WTC11 (cell line): ENCODE data around the gene BRCA1. TPM values are rescaled to one million over a fixed set of nuclear protein-coding genes. Genes with fewer than 3 reads are reported as not detected.

Experiments
- ATAC-seq: fragments of 200-7000 bp; cut with Tn5 transposase; 2 replicates; pipeline ENCODE4 v1.10.0; 2021; ENCODE audit warnings: mild to moderate bottlenecking, moderate library complexity
- CTCF ChIA-PET: fragments of 300-600 bp; sonication (Branson Sonifier 250); formaldehyde crosslinking; loops from one replicate; lab custom pipeline; 2021; ENCODE audit warnings: antibody characterized with exemption; lab: Charles Lee
- POLR2A ChIA-PET: fragments of 350-600 bp; sonication (Branson Sonifier 250); formaldehyde crosslinking; loops from one replicate; lab custom pipeline; 2021; ENCODE audit warnings: antibody characterized with exemption; lab: Charles Lee
- DNase-seq: peaks from one replicate; pipeline ENCODE4 v3.0.0; 2021; ENCODE audit warnings: low spot score
- H3K27ac Mint-ChIP-seq: 2 replicates; pipeline ENCODE4 v1.8.0; 2021; ENCODE audit warnings: mixed read lengths
- H3K27me3 Mint-ChIP-seq: 2 replicates; pipeline ENCODE4 v1.8.0; 2021; ENCODE audit warnings: low read depth, mild to moderate bottlenecking, moderate library complexity, mixed read lengths
- H3K36me3 Mint-ChIP-seq: 2 replicates; pipeline ENCODE4 v1.8.0; 2021; ENCODE audit warnings: mixed read lengths
- H3K4me1 Mint-ChIP-seq: 2 replicates; pipeline ENCODE4 v1.8.0; 2022; ENCODE audit warnings: mixed read lengths
- H3K4me3 Mint-ChIP-seq: 2 replicates; pipeline ENCODE4 v1.8.0; 2021; ENCODE audit warnings: mild to moderate bottlenecking, moderate library complexity, mixed read lengths
- H3K9me3 Mint-ChIP-seq: 2 replicates; pipeline ENCODE4 v1.8.0; 2021; ENCODE audit warnings: mixed read lengths
- ATF1 ChIP-seq: sonication (generic); formaldehyde crosslinking; IDR thresholded peaks from 2 replicates; pipeline ENCODE4 v1.8.1; 2023; ENCODE audit warnings: mild to moderate bottlenecking, moderate library complexity, missing genetic modification reagents
- CBFB ChIP-seq: sonication (generic); formaldehyde crosslinking; IDR thresholded peaks from 2 replicates; pipeline ENCODE4 v1.8.1; 2022; ENCODE audit warnings: mild to moderate bottlenecking, low read depth, missing genetic modification reagents
- CREM ChIP-seq: sonication (generic); formaldehyde crosslinking; IDR thresholded peaks from 2 replicates; pipeline ENCODE4 v1.8.1; 2022; ENCODE audit warnings: mild to moderate bottlenecking, missing genetic modification reagents, moderate library complexity
- ELF4 ChIP-seq: sonication (generic); formaldehyde crosslinking; IDR thresholded peaks from 2 replicates; pipeline ENCODE4 v1.8.1; 2022; ENCODE audit warnings: low read depth, mild to moderate bottlenecking, moderate library complexity, missing genetic modification reagents
- FOXK1 ChIP-seq: sonication (generic); formaldehyde crosslinking; IDR thresholded peaks from 2 replicates; pipeline ENCODE4 v1.8.0; 2022; ENCODE audit warnings: mild to moderate bottlenecking, moderate library complexity, missing genetic modification reagents
- IRF2 ChIP-seq: sonication (generic); formaldehyde crosslinking; IDR thresholded peaks from 2 replicates; pipeline ENCODE4 v1.8.0; 2022; ENCODE audit warnings: low read depth, missing genetic modification reagents, borderline replicate concordance
- NFYB ChIP-seq: sonication (generic); formaldehyde crosslinking; conservative IDR thresholded peaks from 2 replicates; pipeline ENCODE4 v1.8.0; 2022; ENCODE audit warnings: low read depth, missing genetic modification reagents
- NR2C2 ChIP-seq: sonication (generic); formaldehyde crosslinking; IDR thresholded peaks from 2 replicates; pipeline ENCODE4 v1.8.0; 2022; ENCODE audit warnings: mild to moderate bottlenecking, missing genetic modification reagents
- NR3C1 ChIP-seq: sonication (generic); formaldehyde crosslinking; conservative IDR thresholded peaks from 2 replicates; pipeline ENCODE4 v1.8.1; 2023; ENCODE audit warnings: low read depth, mild to moderate bottlenecking, missing genetic modification reagents
- SMAD4 ChIP-seq: sonication (generic); formaldehyde crosslinking; IDR thresholded peaks from 2 replicates; pipeline ENCODE4 v1.8.0; 2022; ENCODE audit warnings: mild to moderate bottlenecking, missing genetic modification reagents
- SOX15 ChIP-seq: fragments of 250-450 bp; sonication (Bioruptor Pico); IDR thresholded peaks from 2 replicates; pipeline ENCODE4 v1.9.0; 2021; ENCODE audit warnings: mild to moderate bottlenecking
- SP1 ChIP-seq: sonication (generic); formaldehyde crosslinking; conservative IDR thresholded peaks from 2 replicates; pipeline ENCODE4 v1.8.1; 2022; ENCODE audit warnings: missing genetic modification reagents
- ZNF138 ChIP-seq: sonication (generic); formaldehyde crosslinking; conservative IDR thresholded peaks from 2 replicates; pipeline ENCODE4 v1.8.1; 2022; ENCODE audit warnings: mild to moderate bottlenecking, moderate library complexity, missing genetic modification reagents
- ZNF317 ChIP-seq: sonication (generic); formaldehyde crosslinking; IDR thresholded peaks from 2 replicates; pipeline ENCODE4 v1.8.1; 2023; ENCODE audit warnings: low read depth, mild to moderate bottlenecking, moderate library complexity, missing genetic modification reagents, borderline replicate concordance
- ZNF423 ChIP-seq: fragments of 250-450 bp; sonication (Bioruptor Pico); IDR thresholded peaks from 2 replicates; pipeline ENCODE4 v2.1.2; 2022; ENCODE audit warnings: mild to moderate bottlenecking, moderate library complexity
- total RNA-seq: library from RNA; stranded (reverse); gene quantifications from 3 replicates; pipeline ENCODE4 v1.2.3, GENCODE V29; 2021
- TF ChIP-seq, protein P1 (sequence below): sonication (generic); formaldehyde crosslinking; IDR thresholded peaks from 2 replicates; pipeline ENCODE4 v1.8.0; 2022; ENCODE audit warnings: mild to moderate bottlenecking, missing genetic modification reagents
- TF ChIP-seq, protein P2 (sequence below): fragments of 250-450 bp; sonication (Bioruptor Pico); IDR thresholded peaks from 2 replicates; pipeline ENCODE4 v1.9.0; 2021; ENCODE audit warnings: mild to moderate bottlenecking
- TF ChIP-seq, protein P3 (sequence below): sonication (generic); formaldehyde crosslinking; IDR thresholded peaks from 2 replicates; pipeline ENCODE4 v1.8.1; 2022; ENCODE audit warnings: low read depth, mild to moderate bottlenecking, moderate library complexity, missing genetic modification reagents, borderline replicate concordance
- TF ChIP-seq, protein P4 (sequence below): sonication (generic); formaldehyde crosslinking; IDR thresholded peaks from 2 replicates; pipeline ENCODE4 v1.8.1; 2023; ENCODE audit warnings: mild to moderate bottlenecking, missing genetic modification reagents
- TF ChIP-seq, protein P5 (sequence below): sonication (generic); formaldehyde crosslinking; IDR thresholded peaks from 2 replicates; pipeline ENCODE4 v1.8.0; 2022; ENCODE audit warnings: mild to moderate bottlenecking, missing genetic modification reagents
- TF ChIP-seq, protein P6 (sequence below): fragments of 250-450 bp; sonication (Bioruptor Pico); IDR thresholded peaks from 2 replicates; pipeline ENCODE4 v1.9.0; 2021; ENCODE audit warnings: mild to moderate bottlenecking
- TF ChIP-seq, protein P7 (sequence below): fragments of 250-450 bp; sonication (Bioruptor Pico); IDR thresholded peaks from 2 replicates; pipeline ENCODE4 v1.9.0; 2021; ENCODE audit warnings: moderate library complexity, mild to moderate bottlenecking, inconsistent platforms, borderline replicate concordance

The BRCA1 gene
- total RNA-seq, 1 experiment from 2014 or later, result 37.8 TPM

GRCh38 chr17:43025290-43025657 lies 99.9 kb downstream of the BRCA1 start:
- no peak for DNase-seq
- CTCF ChIA-PET, result interaction anchor here (1.6 to 3.0 kb wide), 4 partner anchors 16 to 187 kb away, joined by 9 to 45 read pairs (median 20); partner anchors contain the start of genes RPL27 and TMEM106A
- POLR2A ChIA-PET, result interaction anchor here (0.8 to 0.9 kb wide), 2 partner anchors 11 to 291 kb away, joined by 3 read pairs; no protein-coding TSS in a partner anchor
- Mint-ChIP-seq H3K4me3 (peak overlapping the region; percentile 85), H3K9me3 (no peaks in the 10 kb centered on the region), H3K27me3 (peaks cover 3% of the 10 kb centered on the region; the same call in 1 of the 2 replicates), H3K36me3 (peaks cover 9% of the 10 kb centered on the region), H3K4me1 (peaks cover 44% of the 10 kb centered on the region), H3K27ac (no peak overlapping the region)
- ATAC-seq, result peak; percentile 2
- 0 out of 2 replicates have a peak, but pooled peaks have one; percentile 57 for TF ChIP-seq IRF2 (CRISPR knock-in tag)
- TF ChIP-seq, protein P1, sequence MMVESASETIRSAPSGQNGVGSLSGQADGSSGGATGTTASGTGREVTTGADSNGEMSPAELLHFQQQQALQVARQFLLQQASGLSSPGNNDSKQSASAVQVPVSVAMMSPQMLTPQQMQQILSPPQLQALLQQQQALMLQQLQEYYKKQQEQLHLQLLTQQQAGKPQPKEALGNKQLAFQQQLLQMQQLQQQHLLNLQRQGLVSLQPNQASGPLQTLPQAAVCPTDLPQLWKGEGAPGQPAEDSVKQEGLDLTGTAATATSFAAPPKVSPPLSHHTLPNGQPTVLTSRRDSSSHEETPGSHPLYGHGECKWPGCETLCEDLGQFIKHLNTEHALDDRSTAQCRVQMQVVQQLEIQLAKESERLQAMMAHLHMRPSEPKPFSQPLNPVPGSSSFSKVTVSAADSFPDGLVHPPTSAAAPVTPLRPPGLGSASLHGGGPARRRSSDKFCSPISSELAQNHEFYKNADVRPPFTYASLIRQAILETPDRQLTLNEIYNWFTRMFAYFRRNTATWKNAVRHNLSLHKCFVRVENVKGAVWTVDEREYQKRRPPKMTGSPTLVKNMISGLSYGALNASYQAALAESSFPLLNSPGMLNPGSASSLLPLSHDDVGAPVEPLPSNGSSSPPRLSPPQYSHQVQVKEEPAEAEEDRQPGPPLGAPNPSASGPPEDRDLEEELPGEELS (CRISPR knock-in tag), result no peak

GRCh38 chr17:43024407-43025289 lies 100.5 kb downstream of the BRCA1 start, which contains the start of gene RND2:
RND2 (plus strand) TSS chr17:43025231; CDS start chr17:43025348, 117 bp downstream.
- Mint-ChIP-seq H3K4me1 (peaks cover 48% of the 10 kb centered on the region), H3K4me3 (peak within 1 kb of the TSS; percentile 85), H3K36me3 (peaks cover 9% of the 10 kb centered on the region), H3K27ac (peak within 1 kb of the TSS; percentile 94), H3K27me3 (peaks cover 3% of the 10 kb centered on the region; the same call in 1 of the 2 replicates), H3K9me3 (no peaks in the 10 kb centered on the region)
- ATAC-seq, result peak; percentile 65
- ChIA-PET POLR2A (interaction anchor here (0.6 to 1.8 kb wide), 7 partner anchors 18 to 343 kb away, joined by 3 to 13 read pairs (median 4); partner anchors contain the start of genes BRCA1 and RPL27), CTCF (interaction anchor here (0.5 to 3.0 kb wide), 31 partner anchors 11 to 1149 kb away, joined by 3 to 45 read pairs (median 6); partner anchors contain the start of genes BECN1, BRCA1, IFI35 and NBR1)
- peak; percentile 94 for DNase-seq
- TF ChIP-seq, protein P2, sequence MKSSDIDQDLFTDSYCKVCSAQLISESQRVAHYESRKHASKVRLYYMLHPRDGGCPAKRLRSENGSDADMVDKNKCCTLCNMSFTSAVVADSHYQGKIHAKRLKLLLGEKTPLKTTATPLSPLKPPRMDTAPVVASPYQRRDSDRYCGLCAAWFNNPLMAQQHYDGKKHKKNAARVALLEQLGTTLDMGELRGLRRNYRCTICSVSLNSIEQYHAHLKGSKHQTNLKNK (CRISPR knock-in tag), result no peak
- peak; percentile 52; the same call in 1 of the 2 replicates for TF ChIP-seq ZNF423
- TF ChIP-seq, protein P3, sequence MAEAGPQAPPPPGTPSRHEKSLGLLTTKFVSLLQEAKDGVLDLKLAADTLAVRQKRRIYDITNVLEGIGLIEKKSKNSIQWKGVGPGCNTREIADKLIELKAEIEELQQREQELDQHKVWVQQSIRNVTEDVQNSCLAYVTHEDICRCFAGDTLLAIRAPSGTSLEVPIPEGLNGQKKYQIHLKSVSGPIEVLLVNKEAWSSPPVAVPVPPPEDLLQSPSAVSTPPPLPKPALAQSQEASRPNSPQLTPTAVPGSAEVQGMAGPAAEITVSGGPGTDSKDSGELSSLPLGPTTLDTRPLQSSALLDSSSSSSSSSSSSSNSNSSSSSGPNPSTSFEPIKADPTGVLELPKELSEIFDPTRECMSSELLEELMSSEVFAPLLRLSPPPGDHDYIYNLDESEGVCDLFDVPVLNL (CRISPR knock-in tag), result no peak
- TF ChIP-seq, protein P4, sequence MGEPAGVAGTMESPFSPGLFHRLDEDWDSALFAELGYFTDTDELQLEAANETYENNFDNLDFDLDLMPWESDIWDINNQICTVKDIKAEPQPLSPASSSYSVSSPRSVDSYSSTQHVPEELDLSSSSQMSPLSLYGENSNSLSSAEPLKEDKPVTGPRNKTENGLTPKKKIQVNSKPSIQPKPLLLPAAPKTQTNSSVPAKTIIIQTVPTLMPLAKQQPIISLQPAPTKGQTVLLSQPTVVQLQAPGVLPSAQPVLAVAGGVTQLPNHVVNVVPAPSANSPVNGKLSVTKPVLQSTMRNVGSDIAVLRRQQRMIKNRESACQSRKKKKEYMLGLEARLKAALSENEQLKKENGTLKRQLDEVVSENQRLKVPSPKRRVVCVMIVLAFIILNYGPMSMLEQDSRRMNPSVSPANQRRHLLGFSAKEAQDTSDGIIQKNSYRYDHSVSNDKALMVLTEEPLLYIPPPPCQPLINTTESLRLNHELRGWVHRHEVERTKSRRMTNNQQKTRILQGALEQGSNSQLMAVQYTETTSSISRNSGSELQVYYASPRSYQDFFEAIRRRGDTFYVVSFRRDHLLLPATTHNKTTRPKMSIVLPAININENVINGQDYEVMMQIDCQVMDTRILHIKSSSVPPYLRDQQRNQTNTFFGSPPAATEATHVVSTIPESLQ, result no peak
- TF ChIP-seq SOX15 (CRISPR knock-in tag), result no peak
- no peak for TF ChIP-seq ZNF138
- TF ChIP-seq ELF4 (CRISPR knock-in tag), result no peak
- no peak for TF ChIP-seq CBFB (CRISPR knock-in tag)
- TF ChIP-seq, protein P5, sequence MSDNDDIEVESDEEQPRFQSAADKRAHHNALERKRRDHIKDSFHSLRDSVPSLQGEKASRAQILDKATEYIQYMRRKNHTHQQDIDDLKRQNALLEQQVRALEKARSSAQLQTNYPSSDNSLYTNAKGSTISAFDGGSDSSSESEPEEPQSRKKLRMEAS, result peak; percentile 30
- TF ChIP-seq CREM (CRISPR knock-in tag), result no peak
- no peak for TF ChIP-seq SMAD4 (CRISPR knock-in tag)
- no peak for TF ChIP-seq ZNF317 (CRISPR knock-in tag)
- TF ChIP-seq, protein P6, sequence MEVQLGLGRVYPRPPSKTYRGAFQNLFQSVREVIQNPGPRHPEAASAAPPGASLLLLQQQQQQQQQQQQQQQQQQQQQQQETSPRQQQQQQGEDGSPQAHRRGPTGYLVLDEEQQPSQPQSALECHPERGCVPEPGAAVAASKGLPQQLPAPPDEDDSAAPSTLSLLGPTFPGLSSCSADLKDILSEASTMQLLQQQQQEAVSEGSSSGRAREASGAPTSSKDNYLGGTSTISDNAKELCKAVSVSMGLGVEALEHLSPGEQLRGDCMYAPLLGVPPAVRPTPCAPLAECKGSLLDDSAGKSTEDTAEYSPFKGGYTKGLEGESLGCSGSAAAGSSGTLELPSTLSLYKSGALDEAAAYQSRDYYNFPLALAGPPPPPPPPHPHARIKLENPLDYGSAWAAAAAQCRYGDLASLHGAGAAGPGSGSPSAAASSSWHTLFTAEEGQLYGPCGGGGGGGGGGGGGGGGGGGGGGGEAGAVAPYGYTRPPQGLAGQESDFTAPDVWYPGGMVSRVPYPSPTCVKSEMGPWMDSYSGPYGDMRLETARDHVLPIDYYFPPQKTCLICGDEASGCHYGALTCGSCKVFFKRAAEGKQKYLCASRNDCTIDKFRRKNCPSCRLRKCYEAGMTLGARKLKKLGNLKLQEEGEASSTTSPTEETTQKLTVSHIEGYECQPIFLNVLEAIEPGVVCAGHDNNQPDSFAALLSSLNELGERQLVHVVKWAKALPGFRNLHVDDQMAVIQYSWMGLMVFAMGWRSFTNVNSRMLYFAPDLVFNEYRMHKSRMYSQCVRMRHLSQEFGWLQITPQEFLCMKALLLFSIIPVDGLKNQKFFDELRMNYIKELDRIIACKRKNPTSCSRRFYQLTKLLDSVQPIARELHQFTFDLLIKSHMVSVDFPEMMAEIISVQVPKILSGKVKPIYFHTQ (CRISPR knock-in tag), result no peak
- no peak for TF ChIP-seq FOXK1 (CRISPR knock-in tag)
- no peak for TF ChIP-seq ATF1 (CRISPR knock-in tag)
- TF ChIP-seq NR2C2, result no peak
- TF ChIP-seq, protein P7, sequence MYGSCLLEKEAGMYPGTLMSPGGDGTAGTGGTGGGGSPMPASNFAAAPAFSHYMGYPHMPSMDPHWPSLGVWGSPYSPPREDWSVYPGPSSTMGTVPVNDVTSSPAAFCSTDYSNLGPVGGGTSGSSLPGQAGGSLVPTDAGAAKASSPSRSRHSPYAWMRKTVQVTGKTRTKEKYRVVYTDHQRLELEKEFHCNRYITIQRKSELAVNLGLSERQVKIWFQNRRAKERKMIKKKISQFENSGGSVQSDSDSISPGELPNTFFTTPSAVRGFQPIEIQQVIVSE (CRISPR knock-in tag), result no peak
- no peak for TF ChIP-seq NFYB (CRISPR knock-in tag)
- no peak for TF ChIP-seq NR3C1 (CRISPR knock-in tag)
- TF ChIP-seq SP1 (CRISPR knock-in tag), result peak; percentile 37
